ENCODE measurements around the gene MCRIP2. TPM values are rescaled to one million over a fixed set of nuclear protein-coding genes. Genes with fewer than 3 reads are reported as not detected.
"Not testable (repeated sequence)": the region's sequence is repeated elsewhere in the genome, so short reads cannot be mapped to it uniquely, and the experiment has no call there.

The MCRIP2 gene
- total RNA-seq, 1 experiment from 2014 or later = 44.9 TPM

DNA sequence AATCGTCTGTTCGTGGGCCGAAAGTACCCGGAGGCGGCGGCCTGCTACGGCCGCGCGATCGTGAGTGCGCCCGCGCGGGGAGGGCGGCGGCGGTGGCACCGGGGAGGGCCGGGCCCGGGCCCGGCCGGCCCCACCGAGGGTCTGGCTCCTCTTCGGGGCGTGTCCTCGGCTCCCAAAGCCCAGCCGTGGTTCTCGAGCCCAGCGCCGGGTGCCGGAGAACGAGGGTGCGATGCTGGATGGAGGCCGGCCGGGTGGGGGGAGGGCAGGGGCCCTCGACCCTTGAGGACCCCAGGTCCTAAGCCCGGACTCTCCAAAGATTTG, 39.0 kb downstream of the MCRIP2 start:
- DNase-seq (ENCODE audit: low read depth) = no peak

DNA sequence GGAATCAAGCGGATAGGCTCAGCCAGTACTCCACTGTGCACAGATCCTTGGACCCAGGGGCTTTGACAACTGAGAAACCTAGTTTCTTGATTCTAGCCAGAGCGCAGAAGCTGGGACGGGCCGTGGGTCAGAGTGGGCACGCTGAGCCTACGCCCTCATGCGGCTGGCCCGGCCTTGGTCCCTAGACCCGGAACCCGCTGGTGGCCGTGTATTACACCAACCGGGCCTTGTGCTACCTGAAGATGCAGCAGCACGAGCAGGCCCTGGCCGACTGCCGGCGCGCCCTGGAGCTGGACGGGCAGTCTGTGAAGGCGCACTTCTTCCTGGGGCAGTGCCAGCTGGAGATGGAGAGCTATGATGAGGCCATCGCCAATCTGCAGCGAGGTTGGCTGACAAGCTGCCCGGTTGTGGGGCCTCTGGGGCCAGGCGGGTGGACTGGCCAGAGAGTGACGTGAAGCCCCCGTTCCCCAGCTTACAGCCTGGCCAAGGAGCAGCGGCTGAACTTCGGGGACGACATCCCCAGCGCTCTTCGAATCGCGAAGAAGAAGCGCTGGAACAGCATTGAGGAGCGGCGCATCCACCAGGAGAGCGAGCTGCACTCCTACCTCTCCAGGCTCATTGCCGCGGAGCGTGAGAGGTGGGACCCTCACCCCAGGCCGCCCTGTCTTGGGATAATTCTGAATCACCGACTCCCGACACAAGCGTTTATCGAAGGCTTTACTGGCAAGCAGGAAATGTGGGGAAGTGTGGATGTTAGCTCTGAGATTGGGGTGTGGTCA, 39.5 kb downstream of the MCRIP2 start:
- DNase-seq (ENCODE audit: low read depth) = peak; percentile 37

DNA sequence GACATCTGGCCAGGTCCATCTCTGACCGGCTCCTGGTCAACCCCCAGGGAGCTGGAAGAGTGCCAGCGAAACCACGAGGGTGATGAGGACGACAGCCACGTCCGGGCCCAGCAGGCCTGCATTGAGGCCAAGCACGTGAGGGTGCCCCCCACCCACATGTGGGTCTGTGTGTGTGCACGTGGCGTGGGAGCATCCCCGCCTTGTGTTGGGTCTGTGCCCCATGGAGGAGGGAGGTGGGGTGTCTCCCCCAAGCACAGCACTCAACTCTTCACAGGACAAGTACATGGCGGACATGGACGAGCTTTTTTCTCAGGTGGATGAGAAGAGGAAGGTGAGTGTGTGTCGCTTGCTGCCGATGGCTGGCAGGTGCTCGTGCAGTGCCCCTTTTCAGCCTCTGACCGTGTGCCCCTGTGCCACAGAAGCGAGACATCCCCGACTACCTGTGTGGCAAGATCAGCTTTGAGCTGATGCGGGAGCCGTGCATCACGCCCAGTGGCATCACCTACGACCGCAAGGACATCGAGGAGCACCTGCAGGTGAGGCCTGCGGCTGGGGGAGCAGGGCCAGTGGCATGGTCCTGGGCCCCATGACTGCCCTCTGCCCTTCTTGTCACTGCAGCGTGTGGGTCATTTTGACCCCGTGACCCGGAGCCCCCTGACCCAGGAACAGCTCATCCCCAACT, 40.3 kb downstream of the MCRIP2 start:
- peak; percentile 32 for DNase-seq (ENCODE audit: low read depth)

DNA sequence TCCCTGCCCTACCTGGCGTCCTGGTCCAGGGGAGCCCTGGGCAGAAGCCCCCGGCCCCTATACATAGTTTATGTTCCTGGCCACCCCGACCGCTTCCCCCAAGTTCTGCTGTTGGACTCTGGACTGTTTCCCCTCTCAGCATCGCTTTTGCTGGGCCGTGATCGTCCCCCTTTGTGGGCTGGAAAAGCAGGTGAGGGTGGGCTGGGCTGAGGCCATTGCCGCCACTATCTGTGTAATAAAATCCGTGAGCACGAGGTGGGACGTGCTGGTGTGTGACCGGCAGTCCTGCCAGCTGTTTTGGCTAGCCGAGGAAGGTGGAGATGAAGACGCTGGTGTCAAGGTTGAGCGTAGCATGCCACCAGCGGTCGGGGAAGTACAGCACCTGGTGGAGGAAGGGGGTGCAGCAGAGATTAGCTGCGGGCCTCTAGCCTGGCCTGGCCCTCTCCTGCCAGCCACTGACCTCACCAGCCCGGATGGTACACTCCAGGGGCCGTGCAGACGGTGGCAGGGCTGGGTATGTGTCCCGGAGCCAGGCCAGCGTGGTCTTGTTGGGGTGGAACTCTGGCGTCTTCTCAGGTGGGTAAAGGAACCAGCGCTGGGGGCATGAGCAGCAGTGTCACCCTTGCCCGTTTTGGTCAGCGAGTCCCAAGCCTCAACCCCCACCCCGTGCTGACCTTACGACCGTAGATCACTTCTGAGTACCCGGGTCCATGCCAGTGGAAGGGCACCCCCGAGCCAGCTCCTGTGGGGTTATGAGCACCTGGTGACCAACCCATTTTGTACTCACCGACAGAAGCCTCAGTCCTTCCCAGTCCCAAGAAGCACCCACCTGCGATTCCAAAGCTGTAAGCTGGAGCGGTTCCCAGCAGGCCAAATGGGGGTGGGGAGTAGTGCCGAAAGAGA, 41.1 kb downstream of the MCRIP2 start:
- no peak for DNase-seq (ENCODE audit: low read depth)

DNA sequence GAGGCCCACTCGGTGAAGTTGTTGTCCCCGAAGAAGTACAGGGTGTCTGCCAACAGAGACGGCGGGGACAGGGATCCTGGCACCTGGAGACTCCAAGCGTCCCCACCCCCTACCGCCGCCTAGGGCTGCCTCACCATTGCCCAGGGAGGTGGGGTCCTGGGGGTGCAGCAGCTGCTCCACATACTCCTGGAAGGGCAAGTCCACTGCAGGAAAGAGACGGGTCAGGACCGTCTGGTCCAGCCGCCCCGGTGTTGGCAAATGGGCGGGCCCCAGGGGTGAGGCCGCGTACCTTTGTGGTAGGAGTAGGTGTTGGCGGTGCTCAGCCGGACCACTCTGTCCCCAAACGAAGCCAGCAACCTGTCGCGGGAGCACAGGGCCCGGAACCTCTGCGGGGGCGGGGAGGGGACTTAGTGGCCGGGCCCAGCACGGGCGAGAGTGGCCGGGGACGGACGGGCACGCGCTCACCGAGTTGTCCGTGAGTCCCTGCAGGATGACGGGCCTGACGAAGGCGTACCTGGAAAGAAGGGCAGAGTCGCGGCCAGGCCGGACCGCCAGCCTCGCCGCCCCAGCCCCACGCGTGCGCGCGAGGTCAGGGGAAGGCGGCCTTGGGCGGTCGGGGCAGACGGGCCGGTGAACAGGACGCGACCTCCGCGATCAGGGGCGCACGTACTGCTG, 41.9 kb downstream of the MCRIP2 start:
- DNase-seq (ENCODE audit: low read depth) = no peak

DNA sequence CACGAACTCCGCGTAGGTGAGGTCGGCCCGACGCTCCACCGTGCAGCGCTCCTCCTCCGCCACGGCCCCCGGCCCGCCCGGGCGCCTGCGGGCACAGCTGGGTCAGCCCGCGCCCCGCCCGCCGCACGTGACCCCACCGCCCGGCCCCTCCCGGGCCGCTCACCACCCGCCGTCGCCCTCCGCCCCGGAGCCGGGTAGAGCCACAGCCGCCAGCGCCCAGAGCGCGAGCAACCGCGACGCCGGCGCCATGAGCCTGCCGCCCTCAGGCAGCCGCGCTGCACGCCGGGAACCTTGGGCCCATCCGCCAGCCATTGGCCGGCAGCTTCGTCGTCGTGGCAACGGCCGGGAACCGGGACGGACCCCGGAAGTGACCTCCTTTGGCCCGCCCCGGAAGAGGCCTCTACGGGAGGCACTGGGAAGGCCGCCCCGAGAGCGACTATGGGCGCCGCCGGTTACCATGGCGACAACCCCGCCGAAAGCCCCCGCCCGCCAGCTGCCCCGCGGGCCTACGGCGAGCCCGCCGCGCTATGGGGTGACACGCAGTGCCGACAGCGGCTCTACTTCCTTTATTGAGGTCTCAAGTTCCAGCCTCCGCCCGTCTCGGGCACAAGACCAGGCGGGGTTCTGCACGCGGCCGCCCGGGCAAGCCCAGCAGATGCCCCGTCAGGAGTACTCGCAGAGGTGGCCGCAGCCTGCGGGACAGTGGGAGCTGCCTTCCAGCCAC, 42.6 kb downstream of the MCRIP2 start, which contains the start of gene JMJD8:
Gene JMJD8 (minus strand): TSS at position 264 of the 724 bp plus-strand sequence. CDS start 15 bp downstream, at position 249.
- peak; percentile 84 for DNase-seq (ENCODE audit: low read depth)

DNA sequence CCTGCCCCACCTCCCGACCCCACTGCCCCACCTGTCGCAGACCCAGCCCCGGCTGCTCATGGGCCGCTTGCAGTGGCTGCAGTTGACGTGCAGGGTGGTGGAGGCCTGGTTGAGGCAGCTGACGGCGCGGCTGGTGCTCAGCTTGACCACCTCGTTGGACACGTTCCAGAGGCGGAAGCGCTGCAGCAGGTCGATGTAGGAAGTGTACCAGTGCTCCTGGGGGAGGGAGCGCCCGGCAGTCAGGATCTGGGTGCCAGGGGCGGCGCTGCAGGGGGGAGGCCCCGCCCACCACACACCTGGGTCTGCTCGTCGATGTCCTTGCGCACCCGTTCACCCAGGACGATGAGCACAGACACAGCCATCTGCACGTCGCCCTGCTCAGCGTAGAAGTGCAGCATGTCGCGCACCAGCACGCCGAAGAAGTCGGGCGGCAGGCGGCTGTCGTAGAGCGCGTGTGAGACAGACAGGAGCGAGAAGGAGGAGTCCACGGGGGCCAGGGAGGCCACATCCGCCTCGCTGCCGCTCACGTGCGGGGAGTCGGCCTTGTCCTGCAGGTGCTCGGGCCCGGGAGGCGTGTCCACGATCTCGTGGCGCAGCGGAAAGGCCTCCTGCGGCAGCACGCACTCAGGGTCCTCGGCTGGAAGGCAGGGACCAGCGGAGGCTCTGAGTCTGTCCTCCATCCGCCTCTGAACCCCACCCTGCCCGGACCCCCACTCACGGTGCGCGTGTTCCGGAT, 43.5 kb downstream of the MCRIP2 start:
- no peak for DNase-seq (ENCODE audit: low read depth)

DNA sequence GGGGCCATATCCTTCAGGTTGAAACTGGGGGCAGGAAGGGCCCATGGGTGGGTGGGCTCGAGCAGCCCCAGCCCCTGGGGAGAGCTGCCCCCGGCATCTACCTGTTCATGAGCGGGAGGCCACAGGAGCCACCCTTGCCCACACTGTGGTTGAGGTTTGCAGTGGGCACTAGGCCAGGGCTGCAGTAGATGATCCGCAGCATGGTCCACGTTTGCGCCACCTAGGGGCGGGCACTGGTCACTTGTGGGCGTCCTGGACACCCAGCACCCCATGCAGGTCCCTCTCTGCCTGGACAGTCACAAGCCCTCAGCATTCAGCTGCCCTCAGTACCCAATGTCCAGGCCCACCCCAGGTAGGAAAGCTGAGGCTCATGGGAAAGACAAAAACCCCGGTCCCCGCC, 44.3 kb downstream of the MCRIP2 start:
- peak; percentile 41 for DNase-seq (ENCODE audit: low read depth)

DNA sequence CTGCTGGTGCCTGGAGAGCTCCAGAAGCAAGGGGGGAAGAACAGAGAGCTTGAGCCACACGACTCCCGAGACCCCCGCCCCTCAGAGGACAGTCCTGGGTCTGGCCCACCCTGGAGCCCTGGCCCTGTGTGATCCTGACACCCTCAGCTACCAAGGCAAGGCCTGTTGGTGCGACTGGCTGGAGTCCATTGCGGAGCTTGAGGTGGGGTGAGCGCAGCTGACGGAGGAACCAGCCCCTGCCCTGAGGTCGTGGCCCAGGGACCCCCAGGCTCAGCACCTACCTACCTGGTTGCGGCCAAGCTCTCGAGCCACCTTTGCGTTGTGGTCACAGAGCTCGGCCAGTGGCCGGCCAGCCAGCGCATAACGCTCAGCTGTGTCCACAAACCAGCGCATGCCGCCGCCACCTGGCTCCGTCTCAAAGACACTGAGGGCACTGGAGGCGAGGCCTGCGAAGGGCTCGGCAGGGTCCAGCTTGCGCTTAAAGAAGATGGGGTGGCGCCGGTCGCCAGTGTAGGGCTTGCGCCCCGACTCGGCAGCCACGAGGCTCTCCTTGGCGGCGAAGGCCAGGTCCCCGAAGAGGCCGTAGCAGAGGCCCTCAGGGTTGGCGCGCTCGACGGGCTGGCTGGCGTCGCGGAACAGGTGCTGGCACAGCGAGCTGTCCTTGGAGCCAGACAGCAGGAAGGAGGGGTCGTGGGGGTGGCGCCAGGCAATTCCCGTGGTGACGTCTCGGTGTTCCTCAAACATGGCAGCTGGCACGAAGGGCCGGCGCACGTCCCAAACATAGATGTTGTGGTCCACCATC, 45.0 kb downstream of the MCRIP2 start:
- no peak for DNase-seq (ENCODE audit: low read depth)

DNA sequence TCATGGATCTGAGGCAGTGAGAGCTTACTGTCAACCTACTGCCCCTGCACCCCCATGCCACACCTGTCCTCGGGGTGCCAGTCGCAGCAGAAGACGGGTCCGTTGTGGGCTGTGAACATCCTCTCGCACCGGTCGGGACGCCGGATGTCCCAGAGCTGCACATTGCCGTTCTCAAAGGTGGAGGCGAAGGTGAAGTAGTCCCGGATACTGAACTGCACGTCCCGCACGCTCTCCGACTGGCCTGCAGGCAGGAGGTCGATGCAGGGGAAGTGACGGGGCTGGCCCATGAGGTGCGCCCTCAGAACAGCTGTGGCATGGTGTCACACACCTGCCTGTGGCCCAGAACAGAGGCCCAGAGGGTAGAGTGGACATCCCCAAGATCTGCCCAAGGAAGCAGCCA, 45.9 kb downstream of the MCRIP2 start:
- DNase-seq (ENCODE audit: low read depth) = no peak

DNA sequence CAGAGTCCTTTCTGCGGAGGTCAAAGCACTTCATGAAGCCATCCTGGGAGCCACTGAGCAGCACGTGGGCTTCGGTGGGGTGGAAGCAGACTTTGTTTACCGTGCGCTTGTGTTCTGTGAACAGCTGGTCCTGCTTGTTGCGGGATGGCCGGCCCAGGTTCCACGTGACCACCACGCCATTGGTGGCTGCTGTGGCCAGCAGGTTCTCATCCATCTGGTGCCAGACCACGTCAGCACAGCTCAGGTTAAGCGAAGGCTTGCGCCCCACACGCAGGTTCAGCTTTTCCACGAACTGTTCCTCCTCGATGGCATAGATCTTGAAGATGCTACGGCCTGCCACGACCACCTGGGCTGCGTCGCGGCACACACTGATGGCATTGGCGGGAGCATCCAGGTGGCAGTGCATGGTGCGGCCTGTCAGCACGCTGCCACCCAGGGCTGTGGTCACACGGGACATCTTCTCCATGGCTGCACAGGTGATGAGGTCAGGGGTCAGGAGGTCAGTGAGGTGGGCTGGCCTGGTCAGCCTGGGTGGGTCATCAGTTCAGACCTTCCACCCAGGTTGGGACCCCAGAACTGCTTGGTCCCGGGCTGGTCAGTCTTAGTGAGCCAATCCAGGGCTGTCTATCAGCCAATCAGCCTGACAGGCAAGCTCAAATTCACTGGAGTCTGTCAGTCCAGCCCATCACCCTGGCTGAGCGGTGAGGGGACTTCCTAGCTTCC, 47.7 kb downstream of the MCRIP2 start:
- DNase-seq (ENCODE audit: low read depth) = no peak

DNA sequence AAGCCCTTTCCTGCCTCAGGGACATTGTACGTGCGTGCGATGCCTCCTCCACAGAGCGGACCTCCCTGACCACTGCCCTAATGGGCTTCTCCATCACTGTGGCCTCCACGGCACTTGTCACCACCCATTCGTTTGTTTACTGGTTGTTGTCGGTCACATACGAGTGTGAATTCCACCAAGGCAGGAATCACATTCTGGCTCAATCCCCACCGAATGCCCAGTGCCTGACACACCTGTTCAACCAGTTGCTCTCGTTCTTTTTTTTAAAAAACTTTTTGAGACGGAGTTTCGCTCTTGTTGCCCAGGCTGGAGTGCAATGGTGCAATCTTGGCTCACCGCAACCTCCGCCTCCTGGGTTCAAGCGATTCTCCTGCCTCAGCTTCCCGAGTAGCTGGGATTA, 49.6 kb downstream of the MCRIP2 start:
- not testable (repeated sequence) for DNase-seq (ENCODE audit: low read depth)

DNA sequence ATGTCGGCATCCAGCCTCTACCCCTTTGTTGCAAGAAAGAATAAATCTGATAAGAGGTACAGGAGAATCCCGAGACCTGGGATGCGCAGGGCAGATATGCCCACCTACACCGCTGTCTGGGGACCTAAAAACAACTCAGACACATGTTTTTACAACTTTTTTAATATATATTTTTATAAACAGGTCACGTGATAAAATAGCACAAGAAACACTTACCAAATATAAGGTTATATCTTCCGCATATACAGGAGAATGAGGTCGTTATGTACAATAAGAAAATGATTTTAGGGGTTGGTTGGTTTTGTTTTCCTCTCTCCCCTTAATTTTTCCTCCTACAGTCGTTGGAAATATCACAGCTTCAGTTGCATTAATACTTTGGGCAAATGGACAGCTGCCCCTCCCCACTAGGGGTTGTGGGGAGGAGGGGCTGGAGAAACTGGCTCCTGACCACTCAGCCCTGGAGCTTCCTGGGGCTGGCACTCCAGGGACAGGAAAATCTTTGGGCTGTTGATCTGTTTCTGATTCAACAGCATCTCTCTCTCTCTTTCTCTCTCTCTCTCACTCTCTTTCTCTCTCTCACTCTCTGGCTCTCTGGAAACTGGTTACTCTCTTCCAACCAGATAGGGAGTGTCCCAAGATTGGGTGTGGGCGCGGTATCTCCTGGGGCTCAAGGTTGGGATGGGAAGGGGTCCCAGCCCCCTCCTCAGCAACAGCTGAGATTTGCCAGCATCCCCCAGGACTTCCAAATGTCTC, 50.9 kb downstream of the MCRIP2 start:
- DNase-seq (ENCODE audit: low read depth) = no peak

DNA sequence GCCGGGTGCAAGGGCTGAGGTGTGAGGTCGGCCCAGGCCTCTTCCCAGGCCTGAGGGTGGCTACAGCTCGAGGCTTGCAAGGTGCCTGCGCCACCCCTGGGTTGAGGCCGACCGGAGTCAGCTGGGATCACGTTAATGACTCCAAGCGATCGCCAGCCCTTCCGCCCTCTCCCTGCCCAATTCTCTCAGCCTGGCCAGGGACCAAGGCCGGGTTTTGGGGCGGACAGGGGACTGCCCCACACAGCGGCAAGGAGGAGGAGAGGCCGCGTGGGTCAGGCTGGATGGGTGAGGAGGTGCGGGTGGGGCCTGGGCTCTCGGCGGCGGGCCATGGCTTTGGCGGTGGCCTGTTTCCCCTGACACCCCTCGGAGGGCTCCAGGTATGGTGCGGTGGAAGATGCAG, 51.7 kb downstream of the MCRIP2 start:
- DNase-seq (ENCODE audit: low read depth) = no peak

DNA sequence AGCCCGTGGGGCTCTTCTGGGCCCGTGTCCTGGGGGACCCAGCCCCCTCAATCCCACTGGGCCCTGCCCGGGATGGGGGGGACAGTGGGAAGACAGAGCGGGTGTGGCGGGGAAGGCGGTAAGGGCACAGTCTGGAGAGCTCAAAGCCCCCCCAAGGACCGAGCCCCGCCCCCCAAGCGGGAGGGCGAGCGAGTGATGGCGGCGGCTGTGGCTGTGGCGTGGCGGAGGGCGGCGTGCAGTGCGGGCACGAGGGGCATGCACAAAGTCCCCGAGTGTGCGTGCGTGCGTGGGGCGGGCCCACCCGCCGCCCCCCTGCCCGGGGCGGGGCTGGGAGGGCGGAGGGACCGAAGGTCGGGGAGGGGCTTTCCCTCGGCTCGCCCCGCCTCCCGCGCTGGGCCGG, 52.1 kb downstream of the MCRIP2 start:
- DNase-seq (ENCODE audit: low read depth) = no peak

DNA sequence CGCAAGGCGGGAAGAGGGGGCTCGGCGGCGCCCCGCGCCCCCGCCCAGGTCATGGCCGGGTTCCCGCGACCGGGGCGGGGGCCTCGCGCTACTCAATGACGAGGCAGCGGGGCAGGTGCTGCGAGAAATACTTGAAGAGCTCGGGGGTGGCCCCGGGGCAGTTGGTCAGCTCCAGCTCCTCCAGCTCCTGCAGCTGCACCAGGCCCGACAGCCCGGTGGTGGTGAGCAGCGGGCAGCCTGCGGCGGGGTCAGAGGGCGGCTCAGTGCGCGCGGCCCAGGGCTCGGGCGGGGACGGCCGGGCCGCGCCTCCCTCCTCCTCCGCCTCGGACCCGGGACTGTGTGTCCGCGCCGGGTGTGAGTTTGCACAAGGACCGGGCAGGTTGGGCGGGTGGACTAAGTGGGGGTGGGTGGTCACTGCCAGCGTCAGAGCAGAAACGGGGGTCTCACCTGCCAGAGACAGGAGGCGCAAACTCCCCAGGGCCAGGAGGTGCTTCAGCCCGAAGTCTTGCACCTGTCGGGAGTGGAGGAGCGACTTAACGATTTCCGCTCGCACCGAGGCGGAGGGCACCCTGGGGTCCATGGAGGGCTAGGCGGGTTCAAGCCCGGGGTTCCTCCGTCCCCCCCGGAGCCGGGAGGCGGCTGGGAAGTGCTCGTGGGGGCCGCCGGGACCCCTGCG, 52.7 kb downstream of the MCRIP2 start:
- no peak for DNase-seq (ENCODE audit: low read depth)

DNA sequence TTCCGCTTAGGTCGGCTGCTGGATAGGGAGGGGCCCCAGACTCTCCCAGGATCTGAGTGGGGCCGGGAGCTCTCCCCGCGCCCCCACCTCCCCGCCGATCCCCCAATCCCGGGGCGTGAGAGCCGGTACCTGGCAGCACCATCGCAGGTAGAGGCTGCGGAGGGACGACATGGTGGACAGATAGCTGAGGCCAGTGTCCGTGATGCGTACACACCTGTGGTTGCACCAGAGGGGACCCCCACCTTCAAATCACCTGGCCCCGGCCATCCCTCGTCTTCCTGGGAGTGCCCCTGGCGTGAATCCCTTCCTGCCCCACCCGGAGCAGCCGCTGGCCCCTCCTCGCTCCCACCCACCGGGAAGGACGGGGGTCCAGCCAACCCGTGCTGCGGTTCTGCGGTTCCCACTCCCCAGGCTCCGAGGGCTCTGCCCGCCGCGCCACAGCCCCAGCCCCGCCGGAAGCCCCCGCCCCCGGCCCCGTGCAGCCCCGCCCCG, 53.3 kb downstream of the MCRIP2 start:
- no peak for DNase-seq (ENCODE audit: low read depth)
